ENCODE results near the gene STARD5.

GRCh38 chr15:81315452-81316175, 8.3 kb downstream of the STARD5 start:
- no peak for TF ChIP-seq CTCF (IDR thresholded peaks at IDR 0.05; ENCODE audit: low read depth, low read length, poor library complexity, severe bottlenecking)
- TF ChIP-seq EZH2phosphoT487 (IDR thresholded peaks at IDR 0.05; ENCODE audit: borderline replicate concordance, low read length) = no peak

Measured in DOHH2 (cell line).